ENCODE measurements around the gene COMT.

Gene COMT

DNA sequence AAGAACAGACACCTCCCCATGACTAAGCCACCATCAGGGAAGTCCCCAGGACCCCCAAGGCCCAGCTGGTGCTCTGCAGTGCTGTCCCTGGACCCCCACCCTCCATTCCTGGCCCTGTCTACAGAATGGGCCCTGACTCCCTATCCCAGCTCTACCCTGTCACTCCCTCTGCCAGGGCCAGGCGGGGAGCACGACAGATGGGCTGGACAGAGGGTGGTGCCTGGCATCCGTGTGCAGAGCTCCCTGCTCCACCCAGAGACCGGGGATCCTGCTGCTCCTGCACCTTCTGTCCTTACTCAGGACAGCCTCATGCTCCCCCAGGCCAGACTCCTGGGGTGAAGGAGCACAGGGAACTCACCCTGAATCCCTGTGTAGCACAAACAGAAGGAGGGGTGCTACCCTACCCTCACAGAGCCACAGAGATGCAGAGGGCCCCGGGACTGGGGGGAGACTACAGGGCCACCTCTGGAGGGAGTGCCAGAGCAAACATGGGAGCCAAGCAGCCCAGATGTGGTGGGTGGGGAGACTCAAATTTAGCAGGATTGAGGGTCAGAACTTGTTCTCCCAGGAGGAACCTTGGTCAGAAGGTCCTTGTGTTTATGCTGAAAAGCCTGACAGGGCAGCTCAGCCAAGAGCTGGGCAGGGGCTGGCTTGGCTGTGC lies 73.1 kb downstream of the COMT start:
- DNase-seq: no peak

DNA sequence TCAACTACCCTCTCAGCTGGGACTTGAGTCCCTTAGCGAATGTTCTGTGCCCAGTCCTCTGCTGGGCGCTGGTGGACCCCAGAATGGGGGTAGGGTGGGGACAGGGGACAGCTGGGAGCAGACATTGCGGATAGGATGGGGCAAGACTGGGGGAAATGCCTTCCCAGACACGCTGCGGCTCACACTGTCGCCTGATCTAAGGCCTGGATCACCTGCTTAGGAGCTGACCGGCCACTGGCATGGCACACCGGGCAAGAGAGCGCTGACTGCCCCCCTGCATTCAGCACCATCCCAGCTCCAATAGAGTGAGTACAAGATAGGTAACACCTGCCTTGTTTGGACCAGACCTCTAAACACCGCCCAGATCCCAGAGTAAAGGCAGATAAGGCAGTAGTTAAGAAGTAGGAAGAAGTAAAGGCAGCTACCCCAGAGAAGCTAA lies 73.6 kb downstream of the COMT start:
- DNase-seq: no peak

DNA sequence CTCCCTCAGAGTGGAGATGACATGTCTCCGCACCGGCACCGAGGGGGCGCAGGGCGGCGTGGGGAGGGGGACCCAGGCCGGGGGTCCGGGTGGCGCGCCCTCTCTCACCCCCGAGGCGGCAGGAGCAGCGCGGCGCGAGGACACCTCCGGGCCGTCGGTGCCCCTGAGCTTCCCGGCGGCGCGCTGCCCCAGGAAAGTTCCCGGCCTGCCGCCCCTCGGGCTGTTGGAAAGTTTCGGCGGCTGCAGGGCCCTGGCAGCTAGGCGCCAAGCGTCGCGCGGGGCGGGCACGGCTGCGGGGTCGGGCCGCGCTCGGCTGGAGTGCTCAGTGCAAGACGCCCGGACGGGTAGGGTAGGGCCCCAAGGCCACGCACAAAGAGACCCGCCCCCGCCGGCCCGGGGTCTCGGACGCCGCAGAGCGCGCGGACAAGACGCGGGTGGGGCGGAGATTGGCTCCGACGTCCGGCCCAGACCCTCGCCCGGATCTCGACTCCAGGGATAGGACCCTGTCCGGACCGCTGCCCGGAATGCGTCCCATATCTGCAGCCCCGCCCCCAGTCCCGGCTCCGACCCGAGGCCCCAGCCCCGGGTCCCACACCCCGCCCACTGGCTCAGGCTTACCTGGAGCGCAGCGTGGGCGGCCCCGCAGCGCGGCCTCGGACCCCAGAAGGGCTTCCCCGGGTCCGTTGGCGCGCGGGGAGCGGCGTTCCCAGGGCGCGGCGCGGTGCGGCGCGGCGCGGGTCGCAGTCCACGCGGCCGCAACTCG lies 74.6 kb downstream of the COMT start:
- DNase-seq: no peak

DNA sequence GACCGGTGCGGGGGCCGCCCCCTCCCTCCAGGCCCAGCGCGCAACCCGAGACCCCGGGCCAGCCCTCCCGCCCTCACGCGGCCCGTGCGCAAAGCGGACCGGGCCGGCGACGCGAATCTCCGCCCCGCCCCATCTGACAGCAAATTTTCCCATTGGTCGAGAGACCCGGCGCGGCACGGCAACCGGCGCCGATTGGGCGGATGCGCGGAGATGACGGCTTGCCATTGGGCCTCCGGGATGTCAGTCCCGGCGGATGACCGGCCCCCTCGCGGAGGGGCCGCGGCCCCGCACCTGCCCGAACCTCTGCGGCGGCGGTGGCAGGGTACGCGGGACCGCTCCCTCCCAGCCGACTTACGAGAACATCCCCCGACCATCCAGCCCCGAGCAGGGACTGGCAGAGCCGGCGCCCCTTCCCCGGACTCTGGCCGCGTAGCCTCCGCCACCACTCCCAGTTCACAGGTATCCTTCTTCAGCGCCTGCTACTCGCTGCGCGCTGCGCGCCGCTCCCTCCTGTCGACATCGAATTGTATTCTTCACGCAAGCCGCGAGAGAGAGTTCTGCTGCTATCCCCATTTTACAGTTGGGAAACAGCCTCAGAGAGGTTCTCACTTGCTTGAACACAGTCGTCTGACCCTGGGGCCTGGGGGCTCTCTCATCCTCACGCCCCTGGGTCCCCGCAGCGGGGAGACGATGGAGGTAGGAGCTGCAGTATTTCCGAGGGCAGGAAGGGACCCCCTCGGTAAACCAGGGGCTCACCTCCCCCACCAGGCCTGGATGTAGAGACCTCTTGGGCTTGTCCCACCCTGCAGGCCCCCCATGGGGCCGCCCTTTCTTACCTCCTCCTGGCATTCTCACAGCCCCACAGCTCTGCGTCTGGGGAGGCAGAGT lies 75.4 kb downstream of the COMT start, which contains the start of gene ARVCF:
ARVCF (minus strand) TSS at position 90 of the 888 bp plus-strand sequence. CDS start 26,029 bp downstream, outside the sequence.
- peak; percentile 82 to 87 for DNase-seq

DNA sequence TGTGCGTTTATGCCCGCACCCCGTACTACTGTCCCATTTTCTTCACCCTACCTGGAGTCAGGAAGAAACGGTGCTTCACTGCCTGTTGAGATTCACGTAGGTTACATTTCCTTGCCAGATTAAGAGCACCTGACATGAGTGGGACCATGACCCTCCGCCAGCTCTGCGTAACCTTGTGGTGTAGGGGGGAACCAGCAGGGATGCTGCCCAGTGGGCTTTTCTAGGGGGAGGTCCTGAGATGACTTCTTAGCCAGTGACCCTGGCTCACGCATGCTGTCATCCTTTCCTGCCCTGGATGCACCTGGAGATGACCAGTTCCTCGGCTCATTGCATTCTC lies 76.0 kb downstream of the COMT start:
- DNase-seq: no peak

DNA sequence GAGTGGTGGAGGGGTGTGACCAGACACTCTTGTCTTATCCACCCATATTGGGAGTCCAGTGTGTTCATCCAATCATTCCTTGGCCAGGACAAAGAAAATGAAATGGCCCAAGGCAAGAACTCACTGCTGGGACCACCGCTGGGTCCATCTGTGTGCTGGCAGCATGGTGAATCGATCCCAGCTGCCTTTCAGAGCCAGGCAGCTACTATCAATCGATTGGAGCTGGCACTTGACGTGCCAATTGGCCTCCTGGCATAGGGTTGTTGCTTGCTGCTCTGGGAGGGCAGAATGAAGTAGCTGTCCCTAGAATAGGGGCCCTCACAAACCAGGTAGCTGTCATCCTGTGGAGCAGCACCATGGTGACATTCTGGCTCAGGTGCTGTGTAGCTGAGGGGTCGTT lies 76.4 kb downstream of the COMT start:
- DNase-seq: no peak

Measured in NCI-H2081 (cell line).